ENCODE data around the gene SEC22A.

Gene SEC22A

DNA sequence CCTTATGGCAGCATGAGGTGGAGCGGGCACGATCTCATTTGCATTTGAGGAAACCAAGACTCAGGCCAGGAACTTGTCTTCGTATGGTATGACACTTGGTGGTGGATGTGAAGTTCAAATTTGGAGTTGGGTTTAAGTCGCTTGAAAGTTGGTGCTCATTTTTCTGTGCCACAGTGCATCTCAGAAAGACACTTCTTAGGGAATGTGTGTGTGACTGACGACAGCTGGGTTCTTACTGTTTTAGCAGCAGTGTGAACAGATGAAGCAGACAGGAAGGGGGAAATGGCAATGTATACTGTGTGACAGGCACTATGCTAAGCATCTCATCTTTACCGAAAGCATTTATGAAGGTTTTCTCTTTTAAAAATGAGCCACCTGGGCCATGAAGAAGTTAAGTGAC is 75.4 kb downstream of the SEC22A start:
- TF ChIP-seq SIN3A (IDR thresholded peaks at IDR 0.05; ENCODE audit: borderline replicate concordance, insufficient read depth, low read length) (no peak), POLR2AphosphoS5 (IDR thresholded peaks at IDR 0.05; ENCODE audit: low read depth, low read length) (no peak), TAF1 (IDR thresholded peaks at IDR 0.05; ENCODE audit: borderline replicate concordance, insufficient read depth, low read length) (no peak), FOXP2 (optimal IDR thresholded peaks at IDR 0.05; ENCODE audit: borderline replicate concordance, extremely low read depth, extremely low read length, insufficient read depth) (no peak)
- TF ChIP-seq, protein P1, sequence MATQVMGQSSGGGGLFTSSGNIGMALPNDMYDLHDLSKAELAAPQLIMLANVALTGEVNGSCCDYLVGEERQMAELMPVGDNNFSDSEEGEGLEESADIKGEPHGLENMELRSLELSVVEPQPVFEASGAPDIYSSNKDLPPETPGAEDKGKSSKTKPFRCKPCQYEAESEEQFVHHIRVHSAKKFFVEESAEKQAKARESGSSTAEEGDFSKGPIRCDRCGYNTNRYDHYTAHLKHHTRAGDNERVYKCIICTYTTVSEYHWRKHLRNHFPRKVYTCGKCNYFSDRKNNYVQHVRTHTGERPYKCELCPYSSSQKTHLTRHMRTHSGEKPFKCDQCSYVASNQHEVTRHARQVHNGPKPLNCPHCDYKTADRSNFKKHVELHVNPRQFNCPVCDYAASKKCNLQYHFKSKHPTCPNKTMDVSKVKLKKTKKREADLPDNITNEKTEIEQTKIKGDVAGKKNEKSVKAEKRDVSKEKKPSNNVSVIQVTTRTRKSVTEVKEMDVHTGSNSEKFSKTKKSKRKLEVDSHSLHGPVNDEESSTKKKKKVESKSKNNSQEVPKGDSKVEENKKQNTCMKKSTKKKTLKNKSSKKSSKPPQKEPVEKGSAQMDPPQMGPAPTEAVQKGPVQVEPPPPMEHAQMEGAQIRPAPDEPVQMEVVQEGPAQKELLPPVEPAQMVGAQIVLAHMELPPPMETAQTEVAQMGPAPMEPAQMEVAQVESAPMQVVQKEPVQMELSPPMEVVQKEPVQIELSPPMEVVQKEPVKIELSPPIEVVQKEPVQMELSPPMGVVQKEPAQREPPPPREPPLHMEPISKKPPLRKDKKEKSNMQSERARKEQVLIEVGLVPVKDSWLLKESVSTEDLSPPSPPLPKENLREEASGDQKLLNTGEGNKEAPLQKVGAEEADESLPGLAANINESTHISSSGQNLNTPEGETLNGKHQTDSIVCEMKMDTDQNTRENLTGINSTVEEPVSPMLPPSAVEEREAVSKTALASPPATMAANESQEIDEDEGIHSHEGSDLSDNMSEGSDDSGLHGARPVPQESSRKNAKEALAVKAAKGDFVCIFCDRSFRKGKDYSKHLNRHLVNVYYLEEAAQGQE (IDR thresholded peaks at IDR 0.05; ENCODE audit: insufficient read depth in 1 of 2, low read depth in 2 of 2, low read length in 2 of 2), result no peak

DNA sequence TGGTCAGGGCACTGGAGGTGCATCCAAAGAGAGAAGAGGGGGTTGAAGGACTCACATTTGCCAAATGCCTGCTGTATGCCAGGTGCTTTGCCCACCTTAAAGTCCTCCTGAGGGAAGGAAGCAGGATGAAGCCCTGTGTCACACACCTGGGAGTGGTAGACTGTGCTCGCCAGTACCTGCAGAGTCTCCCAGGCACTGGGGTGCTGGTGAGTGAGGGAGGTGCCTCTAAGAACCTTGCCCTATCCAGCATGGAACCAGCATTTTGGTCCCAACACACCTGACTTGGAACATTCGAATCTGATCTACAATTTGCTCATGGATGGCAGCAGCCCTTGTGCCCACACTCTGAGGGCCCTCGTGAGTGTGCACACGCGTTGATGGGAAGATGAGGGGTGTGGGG is 76.7 kb downstream of the SEC22A start:
- no peak for TF ChIP-seq SIN3A (IDR thresholded peaks at IDR 0.05; ENCODE audit: borderline replicate concordance, insufficient read depth, low read length)

GRCh38 chr3:123279121-123279520 is 77.4 kb downstream of the SEC22A start:
- TF ChIP-seq TAF1 (IDR thresholded peaks at IDR 0.05; ENCODE audit: borderline replicate concordance, insufficient read depth, low read length) (no peak), FOXP2 (optimal IDR thresholded peaks at IDR 0.05; ENCODE audit: borderline replicate concordance, extremely low read depth, extremely low read length, insufficient read depth) (no peak), SIN3A (IDR thresholded peaks at IDR 0.05; ENCODE audit: borderline replicate concordance, insufficient read depth, low read length) (no peak), POLR2AphosphoS5 (IDR thresholded peaks at IDR 0.05; ENCODE audit: low read depth, low read length) (no peak)
- TF ChIP-seq, protein P1 (IDR thresholded peaks at IDR 0.05; ENCODE audit: insufficient read depth in 1 of 2, low read depth in 2 of 2, low read length in 2 of 2), result no peak

GRCh38 chr3:123281406-123281805 is 79.7 kb downstream of the SEC22A start:
- TF ChIP-seq FOXP2 (optimal IDR thresholded peaks at IDR 0.05; ENCODE audit: borderline replicate concordance, extremely low read depth, extremely low read length, insufficient read depth) (no peak), SIN3A (IDR thresholded peaks at IDR 0.05; ENCODE audit: borderline replicate concordance, insufficient read depth, low read length) (no peak), POLR2AphosphoS5 (IDR thresholded peaks at IDR 0.05; ENCODE audit: low read depth, low read length) (no peak), TAF1 (IDR thresholded peaks at IDR 0.05; ENCODE audit: borderline replicate concordance, insufficient read depth, low read length) (no peak)
- TF ChIP-seq, protein P1 (IDR thresholded peaks at IDR 0.05; ENCODE audit: insufficient read depth in 1 of 2, low read depth in 2 of 2, low read length in 2 of 2), result no peak

GRCh38 chr3:123281929-123282328 is 80.2 kb downstream of the SEC22A start:
- TF ChIP-seq SIN3A (IDR thresholded peaks at IDR 0.05; ENCODE audit: borderline replicate concordance, insufficient read depth, low read length) (no peak), TAF1 (IDR thresholded peaks at IDR 0.05; ENCODE audit: borderline replicate concordance, insufficient read depth, low read length) (no peak), POLR2AphosphoS5 (IDR thresholded peaks at IDR 0.05; ENCODE audit: low read depth, low read length) (no peak), FOXP2 (optimal IDR thresholded peaks at IDR 0.05; ENCODE audit: borderline replicate concordance, extremely low read depth, extremely low read length, insufficient read depth) (no peak)
- TF ChIP-seq, protein P1 (IDR thresholded peaks at IDR 0.05; ENCODE audit: insufficient read depth in 1 of 2, low read depth in 2 of 2, low read length in 2 of 2), result no peak

Data from PFSK-1 (cell line).